Measurements from ENCODE around the gene OR2G2. TPM values are rescaled to one million over a fixed set of nuclear protein-coding genes. Genes with fewer than 3 reads are reported as not detected.

The OR2G2 gene
- total and polyA plus RNA-seq, 2 of the 13 experiments (the other 11 are each of a cell fraction or from before 2014, with no cell fraction given): not detected

DNA sequence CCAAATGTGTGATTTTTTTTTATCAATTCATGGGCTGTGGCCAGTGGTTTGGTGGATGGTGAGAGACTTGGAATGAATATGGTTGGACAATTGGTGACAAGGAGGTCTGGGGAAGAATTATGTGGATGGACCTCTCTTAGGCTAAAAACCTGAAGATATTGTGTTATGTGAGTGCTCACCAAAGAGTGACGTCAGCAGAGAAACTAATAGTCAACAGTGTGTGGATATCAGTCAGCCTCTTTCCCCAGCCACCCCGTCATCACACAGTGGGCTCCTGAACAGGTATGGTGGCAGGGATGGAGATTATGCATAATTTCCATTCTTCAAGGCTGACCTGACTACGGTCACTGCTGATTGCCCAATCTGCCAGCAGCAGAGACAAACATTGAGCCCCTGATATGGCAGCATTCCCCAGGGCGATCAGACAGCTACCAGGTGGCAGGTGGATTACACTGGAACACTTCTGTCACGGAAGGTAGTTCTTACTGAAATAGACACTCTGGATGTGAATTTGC is 9.2 kb upstream of the OR2G2 start:
- no TSS peak for BruUV-seq (replicated peaks)
- no peak overlapping the region for H3K4me3 ChIP-seq (replicated peaks in 1 of 3; ENCODE audit: insufficient read depth in 1 of 3, low read depth in 2 of 3, low read length in 3 of 3)
- H3K9me3 ChIP-seq (ENCODE audit: low read length): no peaks in the 10 kb centered on the region
- H2AFZ ChIP-seq (ENCODE audit: low read length): no peak overlapping the region
- ATAC-seq: no peak
- H3K4me1 ChIP-seq (ENCODE audit: insufficient read depth, low read length): no peaks in the 10 kb centered on the region
- H3K79me2 ChIP-seq (ENCODE audit: insufficient read depth, low read length): no peaks in the 10 kb centered on the region
- WGBS (ENCODE audit: low lambda C conversion rate): 0% methylated on average over 3 of the region's 5 CpGs
- no peak overlapping the region for H3K9ac ChIP-seq (ENCODE audit: insufficient read depth, low read depth, low read length)
- POLR2A ChIA-PET: no interaction called here
- H3K27me3 ChIP-seq (ENCODE audit: control insufficient read depth in 1 of 2, insufficient read depth in 2 of 2, low read length in 2 of 2): no peaks in the 10 kb centered on the region
- intact Hi-C loops (cut with micrococcal nuclease; ENCODE audit: unreplicated experiment): loop anchor here (5.0 kb wide), 1 partner anchor 207 kb away; no protein-coding TSS in a partner anchor
- no peak for FAIRE-seq
- TF ChIP-seq ATF7 (IDR thresholded peaks at IDR 0.05): peak; percentile 73
- no peak for TF ChIP-seq ATF7 (CRISPR knock-in tag; IDR thresholded peaks at IDR 0.05)
- TF ChIP-seq, protein P1, sequence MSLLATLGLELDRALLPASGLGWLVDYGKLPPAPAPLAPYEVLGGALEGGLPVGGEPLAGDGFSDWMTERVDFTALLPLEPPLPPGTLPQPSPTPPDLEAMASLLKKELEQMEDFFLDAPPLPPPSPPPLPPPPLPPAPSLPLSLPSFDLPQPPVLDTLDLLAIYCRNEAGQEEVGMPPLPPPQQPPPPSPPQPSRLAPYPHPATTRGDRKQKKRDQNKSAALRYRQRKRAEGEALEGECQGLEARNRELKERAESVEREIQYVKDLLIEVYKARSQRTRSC (CRISPR knock-in tag; IDR thresholded peaks at IDR 0.05; ENCODE audit: low read depth): no peak
- peak; percentile 94 for TF ChIP-seq CREB1 (IDR thresholded peaks at IDR 0.05)
- TF ChIP-seq CREB1 (CRISPR knock-in tag; IDR thresholded peaks at IDR 0.05): no peak
- no peak for TF ChIP-seq CBX1 (IDR thresholded peaks at IDR 0.05; ENCODE audit: low read depth)
- TF ChIP-seq ZBTB21 (CRISPR knock-in tag; IDR thresholded peaks at IDR 0.05): no peak
- TF ChIP-seq CEBPB (IDR thresholded peaks at IDR 0.05; ENCODE audit: borderline replicate concordance, low read depth, low read length): peak; percentile 42; the same call in 1 of the 2 replicates
- TF ChIP-seq, protein P2, sequence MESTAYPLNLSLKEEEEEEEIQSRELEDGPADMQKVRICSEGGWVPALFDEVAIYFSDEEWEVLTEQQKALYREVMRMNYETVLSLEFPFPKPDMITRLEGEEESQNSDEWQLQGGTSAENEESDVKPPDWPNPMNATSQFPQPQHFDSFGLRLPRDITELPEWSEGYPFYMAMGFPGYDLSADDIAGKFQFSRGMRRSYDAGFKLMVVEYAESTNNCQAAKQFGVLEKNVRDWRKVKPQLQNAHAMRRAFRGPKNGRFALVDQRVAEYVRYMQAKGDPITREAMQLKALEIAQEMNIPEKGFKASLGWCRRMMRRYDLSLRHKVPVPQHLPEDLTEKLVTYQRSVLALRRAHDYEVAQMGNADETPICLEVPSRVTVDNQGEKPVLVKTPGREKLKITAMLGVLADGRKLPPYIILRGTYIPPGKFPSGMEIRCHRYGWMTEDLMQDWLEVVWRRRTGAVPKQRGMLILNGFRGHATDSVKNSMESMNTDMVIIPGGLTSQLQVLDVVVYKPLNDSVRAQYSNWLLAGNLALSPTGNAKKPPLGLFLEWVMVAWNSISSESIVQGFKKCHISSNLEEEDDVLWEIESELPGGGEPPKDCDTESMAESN (CRISPR knock-in tag; conservative IDR thresholded peaks at IDR 0.05): no peak
- TF ChIP-seq, protein P3, sequence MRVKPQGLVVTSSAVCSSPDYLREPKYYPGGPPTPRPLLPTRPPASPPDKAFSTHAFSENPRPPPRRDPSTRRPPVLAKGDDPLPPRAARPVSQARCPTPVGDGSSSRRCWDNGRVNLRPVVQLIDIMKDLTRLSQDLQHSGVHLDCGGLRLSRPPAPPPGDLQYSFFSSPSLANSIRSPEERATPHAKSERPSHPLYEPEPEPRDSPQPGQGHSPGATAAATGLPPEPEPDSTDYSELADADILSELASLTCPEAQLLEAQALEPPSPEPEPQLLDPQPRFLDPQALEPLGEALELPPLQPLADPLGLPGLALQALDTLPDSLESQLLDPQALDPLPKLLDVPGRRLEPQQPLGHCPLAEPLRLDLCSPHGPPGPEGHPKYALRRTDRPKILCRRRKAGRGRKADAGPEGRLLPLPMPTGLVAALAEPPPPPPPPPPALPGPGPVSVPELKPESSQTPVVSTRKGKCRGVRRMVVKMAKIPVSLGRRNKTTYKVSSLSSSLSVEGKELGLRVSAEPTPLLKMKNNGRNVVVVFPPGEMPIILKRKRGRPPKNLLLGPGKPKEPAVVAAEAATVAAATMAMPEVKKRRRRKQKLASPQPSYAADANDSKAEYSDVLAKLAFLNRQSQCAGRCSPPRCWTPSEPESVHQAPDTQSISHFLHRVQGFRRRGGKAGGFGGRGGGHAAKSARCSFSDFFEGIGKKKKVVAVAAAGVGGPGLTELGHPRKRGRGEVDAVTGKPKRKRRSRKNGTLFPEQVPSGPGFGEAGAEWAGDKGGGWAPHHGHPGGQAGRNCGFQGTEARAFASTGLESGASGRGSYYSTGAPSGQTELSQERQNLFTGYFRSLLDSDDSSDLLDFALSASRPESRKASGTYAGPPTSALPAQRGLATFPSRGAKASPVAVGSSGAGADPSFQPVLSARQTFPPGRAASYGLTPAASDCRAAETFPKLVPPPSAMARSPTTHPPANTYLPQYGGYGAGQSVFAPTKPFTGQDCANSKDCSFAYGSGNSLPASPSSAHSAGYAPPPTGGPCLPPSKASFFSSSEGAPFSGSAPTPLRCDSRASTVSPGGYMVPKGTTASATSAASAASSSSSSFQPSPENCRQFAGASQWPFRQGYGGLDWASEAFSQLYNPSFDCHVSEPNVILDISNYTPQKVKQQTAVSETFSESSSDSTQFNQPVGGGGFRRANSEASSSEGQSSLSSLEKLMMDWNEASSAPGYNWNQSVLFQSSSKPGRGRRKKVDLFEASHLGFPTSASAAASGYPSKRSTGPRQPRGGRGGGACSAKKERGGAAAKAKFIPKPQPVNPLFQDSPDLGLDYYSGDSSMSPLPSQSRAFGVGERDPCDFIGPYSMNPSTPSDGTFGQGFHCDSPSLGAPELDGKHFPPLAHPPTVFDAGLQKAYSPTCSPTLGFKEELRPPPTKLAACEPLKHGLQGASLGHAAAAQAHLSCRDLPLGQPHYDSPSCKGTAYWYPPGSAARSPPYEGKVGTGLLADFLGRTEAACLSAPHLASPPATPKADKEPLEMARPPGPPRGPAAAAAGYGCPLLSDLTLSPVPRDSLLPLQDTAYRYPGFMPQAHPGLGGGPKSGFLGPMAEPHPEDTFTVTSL (CRISPR knock-in tag; IDR thresholded peaks at IDR 0.05; ENCODE audit: borderline replicate concordance): no peak
- no peak for TF ChIP-seq ZNF766 (CRISPR knock-in tag; IDR thresholded peaks at IDR 0.05; ENCODE audit: borderline replicate concordance)
- TF ChIP-seq, protein P4, sequence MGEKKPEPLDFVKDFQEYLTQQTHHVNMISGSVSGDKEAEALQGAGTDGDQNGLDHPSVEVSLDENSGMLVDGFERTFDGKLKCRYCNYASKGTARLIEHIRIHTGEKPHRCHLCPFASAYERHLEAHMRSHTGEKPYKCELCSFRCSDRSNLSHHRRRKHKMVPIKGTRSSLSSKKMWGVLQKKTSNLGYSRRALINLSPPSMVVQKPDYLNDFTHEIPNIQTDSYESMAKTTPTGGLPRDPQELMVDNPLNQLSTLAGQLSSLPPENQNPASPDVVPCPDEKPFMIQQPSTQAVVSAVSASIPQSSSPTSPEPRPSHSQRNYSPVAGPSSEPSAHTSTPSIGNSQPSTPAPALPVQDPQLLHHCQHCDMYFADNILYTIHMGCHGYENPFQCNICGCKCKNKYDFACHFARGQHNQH (CRISPR knock-in tag; IDR thresholded peaks at IDR 0.05): no peak
- TF ChIP-seq ZNF263 (CRISPR knock-in tag; IDR thresholded peaks at IDR 0.05): no peak
- no peak for TF ChIP-seq ZNF746 (CRISPR knock-in tag; IDR thresholded peaks at IDR 0.05)
- TF ChIP-seq, protein P5, sequence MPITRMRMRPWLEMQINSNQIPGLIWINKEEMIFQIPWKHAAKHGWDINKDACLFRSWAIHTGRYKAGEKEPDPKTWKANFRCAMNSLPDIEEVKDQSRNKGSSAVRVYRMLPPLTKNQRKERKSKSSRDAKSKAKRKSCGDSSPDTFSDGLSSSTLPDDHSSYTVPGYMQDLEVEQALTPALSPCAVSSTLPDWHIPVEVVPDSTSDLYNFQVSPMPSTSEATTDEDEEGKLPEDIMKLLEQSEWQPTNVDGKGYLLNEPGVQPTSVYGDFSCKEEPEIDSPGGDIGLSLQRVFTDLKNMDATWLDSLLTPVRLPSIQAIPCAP (CRISPR knock-in tag; IDR thresholded peaks at IDR 0.05; ENCODE audit: low read depth): no peak
- DNase-seq (ENCODE audit: low spot score): no peak
- CTCF ChIA-PET (ENCODE audit: low intra/inter-chr PET ratio, low total read pairs): no interaction called here
- no peaks in the 10 kb centered on the region for H4K20me1 ChIP-seq (ENCODE audit: insufficient read depth, low read length)
- in situ Hi-C loops (cut with HindIII; ENCODE audit: extremely low pct_ligation_motif_present, low pct_unique_long_range_greater_than_20kb): loop anchor here (10.0 kb wide), 1 partner anchor 194 kb away; no protein-coding TSS in a partner anchor
- no peak overlapping the region for H3K27ac ChIP-seq (ENCODE audit: extremely low read length, insufficient read depth, low read length)
- no peaks in the 10 kb centered on the region for H3K36me3 ChIP-seq (replicated peaks in 1 of 2; ENCODE audit: control insufficient read depth in 1 of 2, insufficient read depth in 2 of 2, low read length in 2 of 2)
- no peak overlapping the region for H3K4me2 ChIP-seq (ENCODE audit: low read depth, low read length)
